Forelimb muscle (tissue), 1 donor: ENCODE measurements around the gene CRY2. TPM values are rescaled to one million over a fixed set of nuclear protein-coding genes. Genes with fewer than 3 reads are reported as not detected.
"Not testable (repeated sequence)": the region's sequence is repeated elsewhere in the genome, so short reads cannot be mapped to it uniquely, and the experiment has no call there.

Experiments
- DNase-seq: peaks from one replicate; pipeline ENCODE4 v3.0.0-alpha.2; 2013; ENCODE audit warnings: low read depth
- polyA plus RNA-seq: library from polyadenylated mRNA; unstranded; fragments of 120-200 nt; gene quantifications from one replicate; pipeline ENCODE4 v1.2.1, GENCODE V29; 2013; ENCODE audit not compliant: insufficient read length

Gene CRY2
- polyA plus RNA-seq, 1 donor = 25.9 TPM

DNA sequence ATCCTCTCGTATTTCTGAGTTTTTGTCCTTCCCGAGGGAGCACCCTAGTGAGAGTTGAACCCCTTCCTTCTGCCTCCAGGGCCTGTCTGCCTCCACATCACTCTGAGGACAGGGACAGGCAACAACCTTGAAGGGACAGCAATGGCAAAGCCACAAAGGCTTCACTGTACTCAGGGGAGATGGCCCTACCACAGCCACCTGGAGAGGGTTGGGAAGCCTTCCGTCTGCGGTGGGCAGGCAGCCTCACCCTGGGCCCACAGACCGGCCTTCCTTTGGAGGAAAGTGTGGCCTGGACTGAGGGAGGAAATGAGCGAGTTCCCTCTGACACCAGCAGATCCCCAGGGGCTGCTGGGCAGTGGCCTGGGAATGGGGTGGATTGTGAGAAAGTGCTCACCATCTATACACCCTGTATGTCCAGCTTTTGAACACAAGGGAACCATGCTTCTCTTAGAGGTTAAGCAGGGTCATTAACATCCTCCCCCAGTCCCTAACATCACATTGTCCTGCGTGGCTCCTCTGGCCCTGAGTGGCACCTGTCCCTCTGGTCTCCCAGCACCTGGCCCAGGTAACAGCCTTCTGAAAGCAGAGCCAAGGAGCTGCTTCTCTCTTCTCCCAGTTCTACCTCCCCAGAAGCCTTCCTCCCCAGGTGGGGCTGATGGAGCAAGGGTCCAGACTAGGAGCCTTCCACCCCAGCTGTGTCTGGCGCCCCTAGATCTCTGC is 35.5 kb upstream of the CRY2 start:
- DNase-seq = no peak

DNA sequence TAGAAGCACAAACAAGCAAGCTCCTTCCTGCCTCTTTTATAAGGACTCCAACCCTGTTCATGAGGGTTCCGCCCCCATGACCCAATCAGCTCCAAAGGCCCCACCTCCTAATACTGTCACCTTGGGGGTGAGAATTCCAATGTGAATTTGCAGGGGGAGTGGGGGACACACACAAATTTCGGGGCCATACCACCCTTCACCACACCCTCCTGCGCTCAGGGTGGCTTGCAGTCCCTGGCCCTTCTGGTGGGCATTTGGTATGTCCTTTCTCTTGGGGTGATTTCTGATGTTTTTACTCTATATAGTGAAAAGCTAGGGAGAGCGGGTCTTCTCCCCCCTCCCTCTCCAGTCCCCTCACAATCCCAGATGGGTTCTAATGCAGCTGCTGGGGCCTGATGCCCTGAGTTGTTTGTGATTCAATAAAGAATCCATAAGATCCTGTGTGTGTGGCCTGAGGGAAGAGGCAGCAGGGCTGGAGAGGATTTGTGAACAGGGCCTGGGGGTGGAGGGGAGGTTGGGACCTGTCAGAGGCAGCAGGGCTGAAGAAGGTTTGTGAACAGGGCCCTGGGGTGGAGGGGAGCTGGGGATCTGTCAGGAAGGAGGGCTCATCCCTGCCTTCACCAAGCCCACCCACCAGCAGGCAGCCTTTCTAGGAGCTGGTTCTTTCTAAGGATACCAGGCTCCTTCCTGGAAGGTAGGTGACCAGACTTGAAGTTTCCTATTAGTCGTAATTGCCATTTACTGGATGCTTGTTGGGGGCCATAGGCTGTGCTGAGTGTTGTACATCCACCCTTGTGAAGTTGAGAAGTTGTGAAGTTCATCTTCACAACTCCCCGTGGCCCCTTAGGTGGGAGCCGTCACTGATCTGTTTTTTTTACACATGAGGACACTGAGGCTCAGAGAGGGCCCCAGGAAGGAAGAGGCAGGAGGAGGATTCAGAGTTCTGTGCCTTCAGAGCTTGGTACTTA is 34.4 kb upstream of the CRY2 start:
- no peak for DNase-seq

- DNase-seq = no peak
Measured at GRCh38 chr11:45815747-45816146, 31.5 kb upstream of the CRY2 start.

GRCh38 chr11:45816614-45817013 is 30.7 kb upstream of the CRY2 start:
- no peak for DNase-seq

GRCh38 chr11:45817191-45817590 is 30.1 kb upstream of the CRY2 start:
- DNase-seq = no peak

DNA sequence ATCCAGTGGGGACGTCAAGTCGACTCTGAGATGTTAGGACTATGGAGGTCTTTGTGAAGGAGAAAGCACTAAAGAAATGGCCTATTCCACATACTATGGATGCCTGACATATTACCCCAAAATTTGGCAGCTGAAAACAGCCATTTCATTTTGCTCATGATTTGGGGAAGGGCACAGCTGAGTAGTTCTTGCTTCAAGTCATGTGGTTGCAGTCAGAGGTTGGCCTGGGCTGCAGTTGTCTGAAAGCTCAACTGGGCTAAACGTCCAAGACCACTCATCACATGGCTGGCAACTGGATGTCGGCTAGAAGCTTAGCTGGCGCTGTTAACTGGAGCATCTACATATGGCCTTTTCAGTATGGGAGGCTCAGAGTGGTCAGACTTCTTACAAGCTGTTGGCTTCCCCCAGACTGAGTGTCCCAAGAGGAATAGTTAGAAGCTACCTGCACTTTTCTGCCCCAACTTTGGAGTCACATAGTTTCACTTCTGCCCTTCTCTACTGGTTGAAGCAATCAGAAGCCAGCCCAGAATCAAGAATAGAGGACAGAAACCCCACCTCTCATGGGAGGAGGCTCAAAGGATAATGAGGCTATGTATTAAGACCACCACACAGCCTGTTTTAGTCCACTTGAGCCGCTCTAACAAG is 28.2 kb upstream of the CRY2 start:
- no peak for DNase-seq

- no peak for DNase-seq
Measured at GRCh38 chr11:45820211-45820857, 26.9 kb upstream of the CRY2 start.

GRCh38 chr11:45826492-45826891 is 20.8 kb upstream of the CRY2 start:
- DNase-seq = not testable (repeated sequence)

- DNase-seq = no peak
Measured at GRCh38 chr11:45827123-45827522, 20.2 kb upstream of the CRY2 start.

GRCh38 chr11:45828996-45829395 is 18.3 kb upstream of the CRY2 start:
- DNase-seq = no peak

DNA sequence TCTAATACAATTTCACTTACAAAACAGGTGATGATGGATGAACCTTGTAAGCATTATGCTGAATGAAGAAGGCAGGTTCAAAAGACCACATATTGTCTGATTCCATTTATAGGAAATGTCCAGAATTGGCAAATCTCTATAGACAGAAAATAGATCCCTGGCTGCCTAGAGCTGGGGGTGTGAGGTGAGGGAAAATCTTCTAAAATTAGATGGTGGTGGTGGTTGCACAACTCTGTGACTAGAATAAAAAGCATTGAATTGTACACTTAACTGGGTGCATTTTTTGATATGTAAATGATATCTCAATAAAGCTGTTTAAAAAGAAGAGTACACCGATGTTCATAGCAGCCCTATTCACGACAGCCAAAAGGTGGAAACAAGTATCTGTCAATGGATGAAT is 16.7 kb upstream of the CRY2 start:
- DNase-seq = no peak

- no peak for DNase-seq
Measured at GRCh38 chr11:45832811-45833441, 14.3 kb upstream of the CRY2 start.

- no peak for DNase-seq
Measured at GRCh38 chr11:45833761-45834160, 13.5 kb upstream of the CRY2 start.

- DNase-seq = no peak
Measured at GRCh38 chr11:45834298-45834756, 12.9 kb upstream of the CRY2 start.

GRCh38 chr11:45839204-45839603 is 8.1 kb upstream of the CRY2 start:
- no peak for DNase-seq

- not testable (repeated sequence) for DNase-seq
Measured at GRCh38 chr11:45840251-45840650, 7.0 kb upstream of the CRY2 start.

- peak; percentile 45 for DNase-seq
Measured at GRCh38 chr11:45843158-45843924, 3.9 kb upstream of the CRY2 start.

DNA sequence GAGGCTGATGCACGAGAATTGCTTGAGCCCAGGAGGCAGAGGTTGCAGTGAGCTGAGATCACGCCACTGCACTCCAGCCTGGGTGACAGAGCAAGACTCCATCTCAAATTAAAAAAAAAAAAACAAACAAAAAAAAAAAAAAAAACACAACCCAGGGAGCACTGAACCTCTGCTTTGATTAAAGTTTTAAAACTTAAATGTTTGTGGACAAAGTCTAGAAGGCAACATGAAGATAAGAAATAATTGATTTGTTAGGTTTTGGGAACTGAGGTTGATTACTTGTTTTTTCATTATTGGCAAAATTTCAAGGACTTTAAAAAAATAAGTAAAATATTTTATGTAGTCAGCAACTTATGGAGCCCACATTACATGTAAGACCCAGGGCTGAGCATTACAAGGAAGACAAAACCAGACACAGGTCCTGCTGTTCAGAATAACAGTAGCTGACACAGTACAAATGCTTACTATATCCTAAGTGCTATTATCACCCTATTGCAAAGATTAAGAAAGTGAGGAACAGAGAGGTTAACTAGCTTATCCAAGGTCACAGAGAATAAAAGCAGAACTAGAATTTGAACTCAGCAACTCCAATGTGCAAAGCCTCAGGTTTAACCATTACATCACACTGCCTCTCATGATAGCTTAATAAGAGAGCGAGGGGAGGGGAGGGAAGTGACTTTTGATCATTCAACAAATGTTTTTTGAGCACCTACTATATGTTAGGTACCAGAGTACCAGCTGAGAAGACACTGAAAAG is 2.3 kb upstream of the CRY2 start:
- DNase-seq = no peak

- DNase-seq = no peak
Measured at GRCh38 chr11:45846174-45846675, 1.1 kb upstream of the CRY2 start.

DNA sequence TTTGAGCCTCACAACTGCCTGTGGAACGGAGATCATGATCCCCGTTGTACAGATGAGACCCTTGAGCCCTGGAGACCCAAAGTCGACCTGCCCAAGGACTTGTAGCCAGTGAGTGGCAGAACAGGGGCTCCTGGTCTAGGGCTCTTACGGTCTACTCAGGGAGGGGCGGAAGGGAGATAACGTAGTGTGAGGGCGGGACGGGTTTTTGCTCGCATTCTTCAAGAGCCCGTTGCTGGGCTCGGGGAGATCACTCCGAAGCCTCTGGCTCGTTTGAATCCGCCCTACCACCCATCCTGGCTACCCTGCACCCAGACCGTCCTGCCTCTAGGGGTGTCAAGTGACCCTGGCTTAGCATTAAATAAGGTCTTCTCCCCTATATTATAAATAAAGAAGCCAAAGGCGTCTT is 639 bp downstream of the CRY2 start:
- DNase-seq = no peak
